ENCODE results near the gene WNT3.
"Not testable (repeated sequence)": the region's sequence is repeated elsewhere in the genome, so short reads cannot be mapped to it uniquely, and the experiment has no call there.

Gene WNT3

GRCh38 chr17:46818316-46818928 is at the start of gene WNT3:
Gene WNT3, minus strand, starts transcription at chr17:46818692. Its CDS starts 95 bp downstream, at chr17:46818597.
- in situ Hi-C loops (cut with HindIII; ENCODE audit: low sequenced_read_pairs), result no loop called here

GRCh38 chr17:46866747-46867146 is 48.3 kb upstream of the WNT3 start:
- in situ Hi-C loops (cut with HindIII; ENCODE audit: low sequenced_read_pairs), result no loop called here

GRCh38 chr17:46866325-46866724 is 47.8 kb upstream of the WNT3 start:
- in situ Hi-C loops (cut with HindIII; ENCODE audit: low sequenced_read_pairs), result no loop called here

GRCh38 chr17:46865100-46865499 is 46.6 kb upstream of the WNT3 start:
- in situ Hi-C loops (cut with HindIII; ENCODE audit: low sequenced_read_pairs), result no loop called here

- in situ Hi-C loops (cut with HindIII; ENCODE audit: low sequenced_read_pairs), result no loop called here
Observed at GRCh38 chr17:46863383-46864121, 45.1 kb upstream of the WNT3 start.

- in situ Hi-C loops (cut with HindIII; ENCODE audit: low sequenced_read_pairs), result no loop called here
Observed at GRCh38 chr17:46862949-46863348, 44.5 kb upstream of the WNT3 start.

GRCh38 chr17:46859996-46860395 is 41.5 kb upstream of the WNT3 start:
- in situ Hi-C loops (cut with HindIII; ENCODE audit: low sequenced_read_pairs), result no loop called here

- in situ Hi-C loops (cut with HindIII; ENCODE audit: low sequenced_read_pairs), result no loop called here
Observed at GRCh38 chr17:46857600-46857999, 39.1 kb upstream of the WNT3 start.

- in situ Hi-C loops (cut with HindIII; ENCODE audit: low sequenced_read_pairs), result no loop called here
Observed at GRCh38 chr17:46854948-46855347, 36.5 kb upstream of the WNT3 start.

- in situ Hi-C loops (cut with HindIII; ENCODE audit: low sequenced_read_pairs), result no loop called here
Observed at GRCh38 chr17:46854515-46854914, 36.0 kb upstream of the WNT3 start.

- in situ Hi-C loops (cut with HindIII; ENCODE audit: low sequenced_read_pairs), result no loop called here
Observed at GRCh38 chr17:46853896-46854444, 35.5 kb upstream of the WNT3 start.

GRCh38 chr17:46851029-46851741 is 32.7 kb upstream of the WNT3 start, which contains the start of gene WNT9B:
Gene WNT9B, plus strand, starts transcription at chr17:46851583. Its CDS starts 56 bp downstream, at chr17:46851639.
- in situ Hi-C loops (cut with HindIII; ENCODE audit: low sequenced_read_pairs), result no loop called here

- in situ Hi-C loops (cut with HindIII; ENCODE audit: low sequenced_read_pairs), result no loop called here
Observed at GRCh38 chr17:46850688-46851028, 32.2 kb upstream of the WNT3 start.

GRCh38 chr17:46848534-46848933 is 30.0 kb upstream of the WNT3 start:
- in situ Hi-C loops (cut with HindIII; ENCODE audit: low sequenced_read_pairs), result no loop called here

GRCh38 chr17:46847204-46848191 is 29.0 kb upstream of the WNT3 start:
- in situ Hi-C loops (cut with HindIII; ENCODE audit: low sequenced_read_pairs), result no loop called here

- in situ Hi-C loops (cut with HindIII; ENCODE audit: low sequenced_read_pairs), result no loop called here
Observed at GRCh38 chr17:46842835-46843234, 24.3 kb upstream of the WNT3 start.

- in situ Hi-C loops (cut with HindIII; ENCODE audit: low sequenced_read_pairs), result no loop called here
Observed at GRCh38 chr17:46841561-46842379, 23.3 kb upstream of the WNT3 start.

- in situ Hi-C loops (cut with HindIII; ENCODE audit: low sequenced_read_pairs), result not testable (repeated sequence)
Observed at GRCh38 chr17:46840596-46840995, 22.1 kb upstream of the WNT3 start.

- in situ Hi-C loops (cut with HindIII; ENCODE audit: low sequenced_read_pairs), result no loop called here
Observed at GRCh38 chr17:46839211-46839610, 20.7 kb upstream of the WNT3 start.

GRCh38 chr17:46837521-46837920 is 19.0 kb upstream of the WNT3 start:
- in situ Hi-C loops (cut with HindIII; ENCODE audit: low sequenced_read_pairs), result no loop called here
